22Rv1 (cell line): ENCODE measurements around the gene OR4K2.

Experiments
- CTCF ChIP-seq: fragments of 450-650 bp; IDR thresholded peaks from 2 replicates; pipeline ENCODE4 v1.5.1; 2017; ENCODE audit warnings: mild to moderate bottlenecking
- ZFX ChIP-seq: fragments of 450-650 bp; IDR thresholded peaks from 2 replicates; pipeline ENCODE4 v1.6.1; 2017; ENCODE audit warnings: antibody characterized with exemption, borderline replicate concordance

- no peak for TF ChIP-seq CTCF
- TF ChIP-seq ZFX = no peak
Measured at GRCh38 chr14:19917955-19918518, 43.1 kb downstream of the OR4K2 start.
